GM18873 (cell line): ENCODE results near the gene ATP11C.
"Not testable (repeated sequence)": the region's sequence is repeated elsewhere in the genome, so short reads cannot be mapped to it uniquely, and the experiment has no call there.

Source experiments
- ATAC-seq: cut with Tn5 transposase; IDR thresholded peaks from one replicate; pipeline ENCODE4 v1.9.1; 2021; ENCODE audit warnings: mild to moderate bottlenecking, moderate library complexity, moderate number of reproducible peaks; ENCODE audit not compliant: unreplicated experiment, low FRiP score

ATP11C gene

DNA sequence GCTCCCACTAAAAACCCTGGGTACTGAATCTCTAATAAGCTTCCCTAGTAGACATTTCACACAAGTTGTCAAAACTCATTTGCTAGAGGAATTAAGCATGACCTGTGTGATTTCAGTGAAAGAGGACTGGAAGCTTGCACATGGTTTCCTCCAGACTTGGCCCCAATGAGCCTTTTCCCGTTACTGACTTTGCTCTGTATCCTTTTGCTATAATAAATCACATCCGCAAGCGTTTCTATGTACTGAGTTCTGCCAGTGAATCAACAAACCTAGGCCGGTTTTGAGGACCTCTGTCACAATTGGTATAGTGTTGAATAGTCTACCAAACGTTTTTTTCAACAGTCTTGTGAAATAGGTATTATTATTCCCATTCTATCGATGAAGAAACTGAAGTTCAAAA is 8.2 kb downstream of the ATP11C start:
- no peak for ATAC-seq

DNA sequence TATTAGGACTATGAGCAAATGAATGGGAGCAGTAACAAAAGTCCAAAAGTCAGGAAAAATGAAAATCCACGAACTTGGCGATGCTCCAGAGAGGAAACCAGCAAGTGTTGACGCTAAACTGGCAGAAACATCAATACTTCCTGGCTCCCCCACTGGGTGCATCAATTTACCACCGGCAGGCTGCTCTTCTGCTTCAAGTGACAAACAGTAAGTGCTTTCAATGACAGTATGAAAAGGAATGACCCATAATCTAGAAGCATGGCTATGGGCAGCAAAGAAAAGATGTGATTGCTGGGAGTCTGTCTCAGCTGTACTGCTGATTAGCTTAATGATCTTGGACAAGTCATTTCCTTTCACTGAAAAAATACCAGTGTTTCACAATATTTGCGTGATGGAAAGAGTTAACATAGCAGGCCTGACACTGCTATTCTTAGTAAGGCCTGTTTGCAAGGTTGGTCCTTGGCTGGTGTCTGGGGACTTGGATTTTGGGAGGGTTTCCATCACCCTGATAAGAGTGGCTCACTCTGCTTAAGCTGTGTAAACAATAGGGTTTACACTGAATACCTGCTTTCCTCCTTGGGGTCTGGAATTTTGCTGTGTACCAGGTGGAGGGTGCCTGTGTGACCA is 8.7 kb downstream of the ATP11C start:
- ATAC-seq: no peak

DNA sequence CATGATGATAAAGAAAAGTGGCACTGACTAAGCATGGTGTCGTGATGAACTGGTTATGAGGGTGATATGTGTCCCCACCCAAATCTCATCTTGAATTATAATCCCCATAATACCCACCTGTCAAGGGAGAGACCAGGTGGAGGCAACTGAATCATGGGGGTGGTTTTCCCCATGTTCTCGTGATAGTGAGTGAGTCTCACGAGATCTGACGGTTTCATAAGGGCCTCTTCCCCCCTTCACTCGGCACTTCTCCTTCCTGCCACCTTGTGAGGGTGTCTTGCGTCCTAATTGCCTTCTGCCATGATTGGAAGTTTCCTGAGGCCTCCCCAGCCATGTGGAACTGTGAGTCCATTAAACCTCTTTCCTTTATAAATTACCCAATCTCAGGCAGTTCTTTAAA is 11.7 kb downstream of the ATP11C start:
- not testable (repeated sequence) for ATAC-seq

DNA sequence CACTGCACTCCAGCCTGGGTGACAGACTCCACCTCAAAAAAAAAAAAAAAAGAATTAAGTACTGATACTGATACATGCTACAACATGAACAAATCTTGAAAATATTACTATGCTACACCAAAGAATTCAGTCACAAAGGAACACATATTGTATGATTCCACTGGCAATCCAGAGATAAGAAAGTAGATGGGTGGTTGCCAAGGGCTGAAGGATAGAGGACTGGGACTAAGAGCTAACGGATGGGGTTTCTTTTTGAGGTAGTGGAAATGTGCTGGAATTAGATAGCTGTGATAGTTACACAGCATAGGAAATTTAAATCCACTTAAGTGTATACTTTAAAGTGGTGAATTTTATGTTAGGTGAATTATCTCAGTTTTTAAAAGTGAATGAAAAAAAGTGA is 12.5 kb downstream of the ATP11C start:
- no peak for ATAC-seq

DNA sequence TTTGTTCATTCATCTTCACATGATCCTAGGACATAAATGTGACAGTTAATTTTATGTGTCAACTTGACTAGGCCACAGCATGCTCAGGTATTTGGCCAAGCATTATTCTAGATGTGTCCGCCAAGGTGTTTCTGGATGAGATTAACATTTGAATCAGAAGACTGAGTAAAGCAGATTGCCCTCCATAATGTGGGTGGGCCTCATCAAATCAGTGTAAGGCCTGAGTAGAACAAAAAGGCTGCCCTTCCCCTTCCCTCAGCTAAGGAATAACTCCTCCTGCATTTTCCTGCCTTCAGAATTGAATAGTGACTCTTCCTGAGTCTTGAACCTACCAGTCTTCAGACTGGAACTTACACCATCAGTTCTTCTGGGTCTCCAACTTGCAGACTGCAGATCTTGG is 18.4 kb downstream of the ATP11C start:
- ATAC-seq: no peak

DNA sequence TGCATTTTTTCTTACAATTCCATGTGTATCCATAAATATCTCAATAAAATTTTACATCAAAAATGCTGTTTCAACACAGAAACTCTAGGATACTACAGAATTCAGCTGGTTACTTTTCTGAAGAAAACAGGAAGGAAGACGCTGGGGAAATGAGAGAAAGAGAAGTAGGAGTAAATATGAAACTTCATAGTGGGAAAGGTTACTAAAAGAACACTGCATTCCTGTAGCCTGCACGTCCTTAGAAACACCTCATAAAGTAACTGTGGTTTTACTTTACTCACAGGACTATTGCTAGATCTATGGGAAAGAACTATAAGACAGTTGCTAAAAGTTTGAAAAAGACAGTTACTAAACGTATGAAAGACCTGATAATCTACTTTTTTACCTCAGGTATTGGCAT is 23.1 kb downstream of the ATP11C start:
- ATAC-seq: no peak

DNA sequence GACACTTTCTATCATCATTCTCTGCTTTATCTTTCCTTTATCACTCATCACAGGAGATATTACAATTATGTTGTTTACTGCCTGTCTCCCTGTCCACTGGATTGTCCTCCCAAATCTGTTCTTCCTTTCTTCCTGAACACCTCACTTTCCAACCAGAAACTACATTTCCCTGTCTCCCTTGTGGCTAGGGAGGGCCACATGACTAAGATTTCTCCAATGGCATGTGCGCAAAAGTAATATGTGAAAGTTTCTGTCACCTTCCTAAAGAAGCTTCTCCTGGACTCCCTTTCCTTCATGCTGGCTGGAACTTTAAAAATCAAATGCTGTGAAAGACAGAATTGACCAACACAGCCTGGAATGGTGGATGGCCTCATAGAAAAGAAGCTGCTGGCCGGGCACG is 25.8 kb downstream of the ATP11C start:
- ATAC-seq: no peak

DNA sequence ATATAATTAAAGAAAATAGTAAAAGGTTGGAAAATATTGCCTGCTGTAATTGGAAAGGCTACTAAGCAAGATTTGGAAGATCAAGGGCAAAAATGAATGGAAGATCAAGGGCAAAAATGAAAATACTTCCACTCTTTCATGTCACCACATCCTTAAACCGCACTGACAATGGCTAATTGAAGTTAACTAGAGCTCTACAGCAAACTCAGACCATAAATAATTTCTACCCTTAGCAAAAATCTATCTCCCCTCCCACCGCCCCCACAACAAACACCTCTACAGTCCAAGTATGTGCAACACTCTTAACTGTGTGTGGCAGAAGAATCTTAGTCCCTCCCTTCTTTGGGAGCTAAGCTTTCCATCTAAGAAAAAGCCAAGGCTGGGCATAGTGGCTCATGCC is 27.1 kb downstream of the ATP11C start:
- no peak for ATAC-seq

DNA sequence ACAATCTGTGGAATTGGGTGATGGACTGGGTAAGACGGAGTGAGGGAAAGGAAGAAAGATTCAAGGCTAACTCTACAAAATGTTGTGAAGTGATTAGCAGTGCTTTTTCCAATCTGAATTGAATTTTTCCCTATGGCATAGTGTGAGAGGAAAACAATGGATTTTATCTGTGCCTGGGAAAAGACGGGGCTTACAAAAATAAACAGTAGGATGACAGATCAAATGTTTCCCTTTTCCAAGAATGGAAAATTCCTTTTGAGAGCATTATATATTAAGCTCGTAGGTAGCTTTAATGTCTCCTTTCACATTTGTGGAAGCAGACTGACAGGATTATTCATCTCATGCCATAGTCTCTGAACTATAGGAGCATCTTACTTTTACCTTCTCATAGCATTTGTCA is 27.8 kb downstream of the ATP11C start:
- no peak for ATAC-seq

DNA sequence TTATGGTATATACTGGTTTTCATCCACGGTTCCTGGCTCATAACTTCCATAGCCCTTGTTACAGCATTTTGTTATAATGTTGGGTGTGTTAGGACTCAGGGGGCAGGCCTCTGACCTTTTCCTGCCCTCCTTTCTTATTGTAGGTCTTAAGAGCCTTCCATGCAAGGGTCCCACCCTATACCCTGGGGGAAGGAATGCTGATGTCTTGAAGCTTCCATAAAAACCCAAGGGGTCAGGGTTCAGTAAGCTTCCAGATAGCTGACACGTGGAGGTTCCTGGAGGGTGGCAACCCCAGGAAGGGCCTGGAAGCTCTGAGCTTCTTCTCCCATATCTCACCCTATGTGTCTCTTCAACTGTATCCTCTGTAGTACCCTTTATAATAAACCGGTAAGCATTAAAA is 29.6 kb downstream of the ATP11C start:
- ATAC-seq: no peak

DNA sequence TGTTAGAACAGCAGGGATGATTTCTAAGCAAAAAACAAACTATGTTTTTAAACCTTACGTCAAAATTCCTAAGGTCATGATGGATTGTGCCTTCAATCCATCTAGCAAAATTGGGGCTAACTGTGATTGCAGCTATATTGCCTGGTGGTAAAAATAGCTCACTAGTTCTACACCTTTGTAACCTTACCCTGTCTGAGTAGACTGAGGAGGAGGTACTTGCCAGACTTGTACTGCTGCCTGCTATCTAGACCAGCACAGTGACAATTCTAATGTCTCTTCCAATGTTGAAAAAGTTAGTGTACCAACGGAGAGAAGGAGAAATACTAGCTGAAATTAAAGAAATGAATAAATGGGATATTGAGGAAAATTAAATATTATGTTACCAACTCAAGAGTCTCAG is 30.3 kb downstream of the ATP11C start:
- ATAC-seq: no peak

DNA sequence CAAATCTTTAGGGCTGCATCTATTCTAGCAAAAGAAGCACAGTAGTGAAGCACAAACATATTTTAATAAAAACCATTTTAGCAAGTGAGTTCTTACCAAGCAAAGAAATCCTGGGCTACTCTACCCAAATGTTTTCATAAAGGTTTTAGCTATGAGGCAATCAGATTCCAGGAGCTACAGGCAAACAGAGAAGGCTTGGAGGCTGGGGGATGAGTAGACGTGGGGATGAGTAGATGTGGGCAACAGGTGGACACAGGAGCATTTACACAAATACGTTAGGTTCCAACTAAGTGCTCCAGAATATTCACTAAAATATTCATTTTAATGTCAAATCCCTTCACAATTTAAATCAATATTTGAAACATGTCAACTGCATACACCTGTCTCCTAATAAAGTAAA is 34.5 kb downstream of the ATP11C start:
- ATAC-seq: no peak

DNA sequence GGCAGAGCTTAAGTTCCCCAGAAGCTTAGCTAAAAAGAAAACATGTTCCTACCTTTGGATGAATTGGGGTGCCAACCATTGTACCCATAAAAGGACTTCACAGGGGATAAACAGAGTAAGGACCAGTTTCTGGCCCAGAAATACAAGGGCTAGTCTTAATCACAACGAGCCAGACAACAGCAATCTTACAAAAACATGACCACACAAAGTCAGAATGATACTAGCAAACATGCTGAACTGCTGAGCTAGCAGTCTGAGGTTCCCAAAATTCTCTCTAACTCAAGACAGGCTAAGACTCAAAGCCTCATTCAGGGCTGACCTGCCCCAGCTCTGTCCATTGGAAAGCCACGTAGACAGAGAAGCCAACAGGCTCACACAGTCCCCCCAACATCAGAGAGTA is 40.3 kb downstream of the ATP11C start:
- ATAC-seq: peak; percentile 77

DNA sequence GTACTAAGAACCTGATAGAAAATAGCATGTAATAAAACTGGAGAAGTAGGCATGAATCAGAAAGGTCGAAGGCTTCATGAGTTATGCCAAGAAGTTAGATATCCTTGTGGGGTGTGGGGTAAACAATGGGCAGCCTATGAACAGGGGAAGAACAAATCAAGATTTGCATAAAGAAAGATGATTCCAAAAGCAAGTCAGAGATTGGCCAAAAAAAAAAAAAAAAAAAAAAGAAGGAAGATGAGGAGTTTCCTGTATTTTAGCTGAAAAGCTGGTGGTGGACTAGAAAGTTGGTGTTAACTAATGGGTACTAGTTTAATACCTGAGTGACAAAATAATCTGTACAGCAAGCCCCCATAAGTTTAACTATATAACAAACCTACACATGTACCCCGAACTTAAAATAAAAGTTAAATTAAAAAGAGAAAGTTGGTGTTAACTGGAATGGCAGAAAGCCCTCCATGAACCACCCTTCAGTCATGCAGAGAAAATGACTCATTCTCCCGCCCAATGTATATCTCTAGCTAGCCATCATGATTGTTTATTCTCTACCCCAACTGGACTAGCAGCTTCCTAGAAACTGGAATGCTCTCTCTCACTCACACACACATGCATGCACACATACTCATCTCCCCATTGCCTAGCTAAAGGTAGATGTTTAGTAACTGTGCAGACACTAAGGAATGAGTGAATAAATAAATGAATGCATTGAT is 41.7 kb downstream of the ATP11C start:
- ATAC-seq: no peak

DNA sequence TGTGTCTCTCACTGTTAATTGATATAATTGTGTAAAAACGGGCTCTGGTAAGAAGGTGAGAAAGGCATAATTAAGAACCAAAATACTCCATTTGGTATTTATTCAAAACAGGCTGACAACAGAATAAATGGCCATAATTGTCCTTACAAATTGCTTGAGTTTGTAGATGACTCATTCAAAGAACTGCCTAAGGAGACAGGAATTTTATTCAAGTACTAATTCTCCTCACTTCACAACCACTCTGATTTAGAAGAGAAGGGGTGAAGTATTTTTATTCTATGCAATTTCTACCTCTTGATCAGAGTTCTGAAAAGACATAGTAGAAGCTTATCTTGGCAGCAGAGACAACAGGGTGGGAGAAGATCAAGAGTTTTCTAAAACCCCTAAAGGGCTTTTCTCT is 43.1 kb downstream of the ATP11C start:
- no peak for ATAC-seq

DNA sequence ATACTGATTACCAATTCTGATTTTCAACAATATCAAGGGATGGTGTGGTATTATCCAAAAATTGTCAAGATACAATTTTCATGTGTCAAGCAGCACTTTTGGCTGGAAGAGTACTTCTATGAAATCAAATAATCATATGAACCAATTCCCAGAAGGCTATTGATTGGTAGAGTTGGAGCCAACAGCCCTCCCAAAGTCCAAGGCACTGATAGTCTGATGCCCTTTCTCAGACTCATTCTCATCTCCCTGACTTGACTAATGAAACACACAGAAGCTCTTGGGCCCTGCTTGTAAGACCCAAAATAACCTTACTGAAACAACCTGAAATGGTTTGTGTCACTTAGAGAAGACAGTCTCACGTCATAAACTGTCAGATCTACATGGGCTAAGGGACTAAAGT is 48.9 kb downstream of the ATP11C start:
- no peak for ATAC-seq

DNA sequence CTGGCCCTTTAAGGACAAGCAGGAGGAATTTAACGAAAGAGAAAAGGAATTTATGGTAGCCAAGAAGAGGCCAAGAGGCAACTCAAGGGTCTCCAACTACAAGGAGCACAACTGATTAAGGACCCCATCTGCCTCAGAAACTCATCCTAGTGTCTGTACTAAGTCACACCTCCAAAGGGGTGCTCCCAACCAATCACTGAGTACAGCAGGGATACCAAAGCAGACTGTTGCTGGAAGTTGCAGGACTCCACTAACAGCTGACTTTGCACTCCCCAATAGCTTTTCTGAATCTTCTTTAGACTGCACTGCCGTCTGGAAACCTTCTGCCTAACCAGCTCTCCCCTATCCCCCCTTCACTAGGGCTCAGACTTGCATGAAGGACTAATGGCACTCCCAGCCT is 50.6 kb downstream of the ATP11C start:
- ATAC-seq: no peak

DNA sequence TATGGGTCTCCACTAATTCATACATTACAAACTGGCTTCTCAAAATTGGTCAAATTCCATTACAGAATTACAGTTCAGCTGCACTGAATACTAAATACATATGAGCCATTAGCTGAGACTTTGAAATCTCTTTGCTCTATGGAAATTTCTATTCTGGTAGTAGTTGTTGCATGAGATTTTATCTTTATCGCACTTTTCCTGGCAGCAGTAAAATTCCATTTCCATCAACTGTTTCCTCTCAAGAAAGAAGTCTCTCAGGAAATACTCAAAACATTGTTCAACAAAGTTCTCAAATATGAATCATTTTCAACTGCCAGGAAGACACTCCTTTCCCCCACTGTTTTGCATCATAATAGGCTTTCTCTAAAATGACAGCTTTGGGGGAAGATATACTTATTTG is 51.3 kb downstream of the ATP11C start:
- ATAC-seq: no peak

DNA sequence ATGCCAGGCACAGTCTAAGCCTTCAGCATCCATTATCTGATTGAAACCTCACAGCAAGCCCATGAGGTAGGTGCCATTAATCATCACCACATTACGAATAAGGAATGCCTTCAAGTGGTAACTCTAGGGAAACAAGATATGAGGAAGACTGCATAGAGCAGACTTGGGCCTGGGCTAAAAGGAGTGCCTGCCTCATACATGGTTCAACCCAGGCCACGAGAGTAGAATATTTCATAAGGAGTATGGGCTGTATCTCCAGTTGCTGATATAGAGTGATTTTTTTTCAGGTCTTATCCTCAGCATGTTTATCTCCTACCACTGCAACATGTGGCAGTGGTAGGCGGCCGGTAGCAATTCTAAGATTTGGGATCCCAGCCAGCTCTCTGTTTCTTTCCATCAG is 51.7 kb downstream of the ATP11C start:
- ATAC-seq: no peak

DNA sequence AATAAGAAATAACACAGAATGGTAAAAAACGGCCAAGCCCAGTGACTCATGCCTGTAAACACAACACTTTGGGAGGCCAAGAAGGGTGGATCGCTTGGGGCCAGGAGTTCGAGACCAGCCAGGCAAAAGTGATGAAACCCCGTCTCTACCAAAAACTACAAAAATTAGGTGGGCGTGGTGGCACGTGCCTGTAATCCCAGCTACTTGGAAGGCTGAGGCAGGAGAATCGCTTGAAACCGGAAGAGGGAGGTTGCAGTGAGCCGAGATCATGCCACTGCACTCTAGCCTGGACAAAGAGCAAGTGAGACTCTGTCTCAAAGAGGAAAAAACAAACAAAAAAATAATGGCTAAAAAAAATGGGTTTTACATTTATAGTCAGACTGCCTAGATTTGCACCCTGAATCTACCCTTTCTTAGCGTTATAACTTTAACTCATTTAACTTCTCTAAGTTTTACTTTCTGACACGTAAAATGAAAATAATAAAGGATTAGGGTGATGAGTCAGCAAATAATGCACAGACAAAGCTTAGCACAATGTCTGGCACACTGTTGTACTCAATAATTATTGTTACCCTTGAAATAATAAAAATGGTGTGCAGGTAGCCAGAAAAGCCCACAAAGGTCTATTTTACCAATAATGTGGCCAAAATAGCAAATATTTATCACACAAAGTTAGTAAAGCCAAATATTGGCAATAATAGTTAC is 55.0 kb downstream of the ATP11C start:
- no peak for ATAC-seq

DNA sequence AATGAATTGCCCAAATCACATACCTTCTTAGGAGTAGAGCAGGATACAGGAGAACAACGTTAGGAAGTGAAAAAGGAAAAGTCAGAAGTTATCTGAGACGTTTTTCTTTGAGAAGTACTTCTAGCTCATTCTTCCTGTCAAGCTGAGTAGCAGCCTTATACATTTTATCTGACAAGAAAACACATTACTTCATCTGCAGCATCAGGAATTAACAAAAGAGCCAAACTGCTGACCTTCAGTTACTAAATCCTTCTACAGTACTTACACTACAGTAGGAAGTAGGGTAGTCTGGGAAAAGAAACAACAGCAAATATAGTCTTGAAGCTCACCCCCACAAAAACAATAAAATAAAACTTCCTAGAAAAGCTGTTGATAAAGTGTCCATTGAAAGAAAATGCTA is 57.0 kb downstream of the ATP11C start:
- no peak for ATAC-seq

DNA sequence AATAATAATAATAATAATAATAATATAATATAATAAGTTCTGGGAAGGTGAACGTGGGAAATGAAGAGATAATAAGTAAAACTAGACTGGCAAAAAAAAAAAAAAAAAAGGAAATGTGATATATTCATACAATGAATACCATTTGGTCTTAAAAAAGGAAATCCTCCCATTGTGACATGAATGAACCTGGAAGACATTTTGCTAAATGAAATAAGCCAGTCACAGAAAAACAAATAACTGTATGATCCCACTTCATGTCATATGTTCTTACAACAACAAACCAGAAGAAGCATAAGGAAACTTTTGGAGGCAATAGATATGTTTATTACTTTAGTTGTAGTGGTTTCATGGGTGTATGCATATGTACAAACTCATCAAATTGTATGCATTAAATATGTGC is 63.1 kb downstream of the ATP11C start:
- no peak for ATAC-seq
